Measurements from ENCODE around the gene WNT7B. TPM values are rescaled to one million over a fixed set of nuclear protein-coding genes. Genes with fewer than 3 reads are reported as not detected.
"Not testable (repeated sequence)": the region's sequence is repeated elsewhere in the genome, so short reads cannot be mapped to it uniquely, and the experiment has no call there.

Gene WNT7B
- total RNA-seq, 1 experiment from 2014 or later, result 95.0 TPM

- DNase-seq (ENCODE audit: low read depth), result peak; percentile 30
These were observed 33.4 kb upstream of the WNT7B start for GRCh38 chr22:46010207-46010867.

GRCh38 chr22:46009730-46010129, 32.8 kb upstream of the WNT7B start:
- in situ Hi-C loops (cut with HindIII; ENCODE audit: low pct_unique_long_range_greater_than_20kb, low sequenced_read_pairs), result loop anchor here (25.0 kb wide), 1 partner anchor 278 kb away; the partner anchor contains the start of gene GTSE1
- DNase-seq (ENCODE audit: low read depth), result no peak

More at GRCh38 chr22:46010207-46010867, 33.4 kb upstream of the WNT7B start:
- in situ Hi-C loops (cut with HindIII; ENCODE audit: low pct_unique_long_range_greater_than_20kb, low sequenced_read_pairs), result loop anchor here (25.0 kb wide), 1 partner anchor 277 kb away; the partner anchor contains the start of gene GTSE1

- in situ Hi-C loops (cut with HindIII; ENCODE audit: low pct_unique_long_range_greater_than_20kb, low sequenced_read_pairs), result loop anchor here (25.0 kb wide), 1 partner anchor 278 kb away; the partner anchor contains the start of gene GTSE1
- no peak for DNase-seq (ENCODE audit: low read depth)
These were observed 32.1 kb upstream of the WNT7B start for GRCh38 chr22:46008836-46009596.

- no peak for DNase-seq (ENCODE audit: low read depth)
- in situ Hi-C loops (cut with HindIII; ENCODE audit: low pct_unique_long_range_greater_than_20kb, low sequenced_read_pairs), result loop anchor here (25.0 kb wide), 1 partner anchor 279 kb away; the partner anchor contains the start of gene GTSE1
These were observed 31.3 kb upstream of the WNT7B start for GRCh38 chr22:46008291-46008690.

GRCh38 chr22:46007848-46008261, 30.9 kb upstream of the WNT7B start:
- in situ Hi-C loops (cut with HindIII; ENCODE audit: low pct_unique_long_range_greater_than_20kb, low sequenced_read_pairs), result loop anchor here (25.0 kb wide), 1 partner anchor 279 kb away; the partner anchor contains the start of gene GTSE1
- no peak for DNase-seq (ENCODE audit: low read depth)

- in situ Hi-C loops (cut with HindIII; ENCODE audit: low pct_unique_long_range_greater_than_20kb, low sequenced_read_pairs), result loop anchor here (25.0 kb wide), 1 partner anchor 280 kb away; the partner anchor contains the start of gene GTSE1
These were observed 30.3 kb upstream of the WNT7B start for GRCh38 chr22:46007003-46007847.

GRCh38 chr22:46006379-46007002, 29.5 kb upstream of the WNT7B start:
- in situ Hi-C loops (cut with HindIII; ENCODE audit: low pct_unique_long_range_greater_than_20kb, low sequenced_read_pairs), result loop anchor here (25.0 kb wide), 1 partner anchor 281 kb away; the partner anchor contains the start of gene GTSE1
- peak; percentile 82 for DNase-seq (ENCODE audit: low read depth)

More at GRCh38 chr22:46007003-46007847, 30.3 kb upstream of the WNT7B start:
- DNase-seq (ENCODE audit: low read depth), result peak; percentile 62

GRCh38 chr22:46005116-46005705, 28.2 kb upstream of the WNT7B start:
- in situ Hi-C loops (cut with HindIII; ENCODE audit: low pct_unique_long_range_greater_than_20kb, low sequenced_read_pairs), result loop anchor here (25.0 kb wide), 1 partner anchor 282 kb away; the partner anchor contains the start of gene GTSE1

GRCh38 chr22:46004105-46004866, 27.3 kb upstream of the WNT7B start:
- DNase-seq (ENCODE audit: low read depth), result no peak
- in situ Hi-C loops (cut with HindIII; ENCODE audit: low pct_unique_long_range_greater_than_20kb, low sequenced_read_pairs), result loop anchor here (25.0 kb wide), 1 partner anchor 283 kb away; the partner anchor contains the start of gene GTSE1

More at GRCh38 chr22:46005116-46005705, 28.2 kb upstream of the WNT7B start:
- not testable (repeated sequence) for DNase-seq (ENCODE audit: low read depth)

GRCh38 chr22:46003271-46004091, 26.5 kb upstream of the WNT7B start:
- in situ Hi-C loops (cut with HindIII; ENCODE audit: low pct_unique_long_range_greater_than_20kb, low sequenced_read_pairs), result loop anchor here (25.0 kb wide), 1 partner anchor 284 kb away; the partner anchor contains the start of gene GTSE1
- DNase-seq (ENCODE audit: low read depth), result peak; percentile 38

GRCh38 chr22:46002757-46003270, 25.9 kb upstream of the WNT7B start:
- in situ Hi-C loops (cut with HindIII; ENCODE audit: low pct_unique_long_range_greater_than_20kb, low sequenced_read_pairs), result loop anchor here (25.0 kb wide), 1 partner anchor 284 kb away; the partner anchor contains the start of gene GTSE1
- peak; percentile 47 for DNase-seq (ENCODE audit: low read depth)

- in situ Hi-C loops (cut with HindIII; ENCODE audit: low pct_unique_long_range_greater_than_20kb, low sequenced_read_pairs), result loop anchor here (25.0 kb wide), 1 partner anchor 286 kb away; the partner anchor contains the start of gene GTSE1
- no peak for DNase-seq (ENCODE audit: low read depth)
These were observed 24.6 kb upstream of the WNT7B start for GRCh38 chr22:46001426-46002106.

GRCh38 chr22:46001046-46001425, 24.1 kb upstream of the WNT7B start:
- in situ Hi-C loops (cut with HindIII; ENCODE audit: low pct_unique_long_range_greater_than_20kb, low sequenced_read_pairs), result loop anchor here (25.0 kb wide), 1 partner anchor 286 kb away; the partner anchor contains the start of gene GTSE1
- no peak for DNase-seq (ENCODE audit: low read depth)
